Measurements from ENCODE around the gene TLL2.

Gene TLL2

GRCh38 chr10:96408201-96408600 is 105.5 kb downstream of the TLL2 start:
- 53% methylated on average over 1 of the region's 1 CpG for WGBS

GRCh38 chr10:96407560-96408069 is 106.1 kb downstream of the TLL2 start:
- H2AFZ ChIP-seq (ENCODE audit: low read depth, low read length) = no peak overlapping the region
- no peak overlapping the region for H3K9ac ChIP-seq (ENCODE audit: low read length)
- no peak overlapping the region for H4K91ac ChIP-seq (ENCODE audit: low read length)
- H2BK15ac ChIP-seq (ENCODE audit: low read depth, poor library complexity, severe bottlenecking) = no peak overlapping the region
- H2BK5ac ChIP-seq (ENCODE audit: low read depth, low read length, poor library complexity, severe bottlenecking) = no peak overlapping the region
- H2BK120ac ChIP-seq (ENCODE audit: low read depth, low read length) = no peak overlapping the region
- H3K9me3 ChIP-seq (ENCODE audit: control insufficient read depth, low read length) = no peaks in the 10 kb centered on the region
- peaks cover 0 to 19% of the 10 kb centered on the region in 2 experiments for H3K36me3 ChIP-seq (ENCODE audit: control insufficient read depth in 1 of 2, insufficient read depth in 2 of 2, low read depth in 1 of 2, low read length in 2 of 2)
- H3K79me1 ChIP-seq (replicated peaks; ENCODE audit: low read length, poor library complexity, severe bottlenecking) = no peaks in the 10 kb centered on the region
- H3K4me1 ChIP-seq (ENCODE audit: control insufficient read depth, insufficient read depth, low read depth, low read length) = no peaks in the 10 kb centered on the region
- no peak overlapping the region for H4K8ac ChIP-seq (ENCODE audit: low read length)
- no peak overlapping the region for H3K18ac ChIP-seq (ENCODE audit: low read depth in 1 of 2, low read length in 2 of 2)
- H3K4ac ChIP-seq (ENCODE audit: low read depth in 1 of 2, low read length in 2 of 2) = no peak overlapping the region
- WGBS = 92% methylated on average over 9 of the region's 15 CpGs
- H3K23ac ChIP-seq (ENCODE audit: low read length in 2 of 2) = no peak overlapping the region
- H3K14ac ChIP-seq (ENCODE audit: low read length in 2 of 2) = no peak overlapping the region
- H3K4me2 ChIP-seq (ENCODE audit: low read length, poor library complexity, severe bottlenecking) = no peak overlapping the region
- no peak overlapping the region for H2AK5ac ChIP-seq (ENCODE audit: low read length, severe bottlenecking)
- no peak for DNase-seq
- H3K4me3 ChIP-seq (ENCODE audit: insufficient read depth in 1 of 2, low read depth in 1 of 2, low read length in 2 of 2) = no peak overlapping the region
- no peak overlapping the region for H2BK12ac ChIP-seq (ENCODE audit: low read length in 2 of 2)
- no peak overlapping the region for H3K27ac ChIP-seq (ENCODE audit: low read length, poor library complexity, severe bottlenecking)
- H3K27me3 ChIP-seq (ENCODE audit: control insufficient read depth in 1 of 2, insufficient read depth in 1 of 2, low read length in 2 of 2) = peaks cover 9 to 82% of the 10 kb centered on the region in 2 experiments

More at GRCh38 chr10:96408201-96408600, 105.5 kb downstream of the TLL2 start:
- Histone ChIP-seq H3K79me1 (replicated peaks; ENCODE audit: low read length, poor library complexity, severe bottlenecking) (no peaks in the 10 kb centered on the region), H3K36me3 (ENCODE audit: control insufficient read depth in 1 of 2, insufficient read depth in 2 of 2, low read depth in 1 of 2, low read length in 2 of 2) (peaks cover 0 to 19% of the 10 kb centered on the region in 2 experiments), H3K4me3 (ENCODE audit: insufficient read depth in 1 of 2, low read depth in 1 of 2, low read length in 2 of 2) (no peak overlapping the region), H3K4me2 (ENCODE audit: low read length, poor library complexity, severe bottlenecking) (no peak overlapping the region), H3K18ac (ENCODE audit: low read depth in 1 of 2, low read length in 2 of 2) (no peak overlapping the region), H3K4me1 (ENCODE audit: control insufficient read depth, insufficient read depth, low read depth, low read length) (peaks cover 2% of the 10 kb centered on the region), H2AFZ (ENCODE audit: low read depth, low read length) (no peak overlapping the region), H2AK5ac (ENCODE audit: low read length, severe bottlenecking) (no peak overlapping the region), H3K9me3 (ENCODE audit: control insufficient read depth, low read length) (no peaks in the 10 kb centered on the region), H3K27ac (ENCODE audit: low read length, poor library complexity, severe bottlenecking) (no peak overlapping the region), H2BK12ac (ENCODE audit: low read length in 2 of 2) (no peak overlapping the region), H3K23ac (ENCODE audit: low read length in 2 of 2) (no peak overlapping the region), H3K27me3 (ENCODE audit: control insufficient read depth in 1 of 2, insufficient read depth in 1 of 2, low read length in 2 of 2) (peaks cover 13 to 82% of the 10 kb centered on the region in 2 experiments), H3K9ac (ENCODE audit: low read length) (no peak overlapping the region), H2BK120ac (ENCODE audit: low read depth, low read length) (no peak overlapping the region), H3K4ac (ENCODE audit: low read depth in 1 of 2, low read length in 2 of 2) (no peak overlapping the region), H4K91ac (ENCODE audit: low read length) (no peak overlapping the region), H2BK15ac (ENCODE audit: low read depth, poor library complexity, severe bottlenecking) (no peak overlapping the region), H4K8ac (ENCODE audit: low read length) (no peak overlapping the region), H2BK5ac (ENCODE audit: low read depth, low read length, poor library complexity, severe bottlenecking) (no peak overlapping the region), H3K14ac (ENCODE audit: low read length in 2 of 2) (no peak overlapping the region)
- no peak for DNase-seq

GRCh38 chr10:96406091-96406490 is 107.6 kb downstream of the TLL2 start:
- no peak overlapping the region for H3K18ac ChIP-seq (ENCODE audit: low read depth in 1 of 2, low read length in 2 of 2)
- no peak for DNase-seq
- H2BK120ac ChIP-seq (ENCODE audit: low read depth, low read length) = no peak overlapping the region
- H3K9me3 ChIP-seq (ENCODE audit: control insufficient read depth, low read length) = no peaks in the 10 kb centered on the region
- H3K23ac ChIP-seq (ENCODE audit: low read length in 2 of 2) = no peak overlapping the region
- H4K91ac ChIP-seq (ENCODE audit: low read length) = no peak overlapping the region
- no peak overlapping the region for H2BK15ac ChIP-seq (ENCODE audit: low read depth, poor library complexity, severe bottlenecking)
- H3K4ac ChIP-seq (ENCODE audit: low read depth in 1 of 2, low read length in 2 of 2) = no peak overlapping the region
- H3K4me2 ChIP-seq (ENCODE audit: low read length, poor library complexity, severe bottlenecking) = no peak overlapping the region
- no peak overlapping the region for H3K9ac ChIP-seq (ENCODE audit: low read length)
- no peaks in the 10 kb centered on the region for H3K4me1 ChIP-seq (ENCODE audit: control insufficient read depth, insufficient read depth, low read depth, low read length)
- no peak overlapping the region for H2AK5ac ChIP-seq (ENCODE audit: low read length, severe bottlenecking)
- H3K79me1 ChIP-seq (replicated peaks; ENCODE audit: low read length, poor library complexity, severe bottlenecking) = no peaks in the 10 kb centered on the region
- no peak overlapping the region for H4K8ac ChIP-seq (ENCODE audit: low read length)
- H3K27me3 ChIP-seq (ENCODE audit: control insufficient read depth in 1 of 2, insufficient read depth in 1 of 2, low read length in 2 of 2) = peaks cover 7 to 82% of the 10 kb centered on the region in 2 experiments
- H2BK12ac ChIP-seq (ENCODE audit: low read length in 2 of 2) = no peak overlapping the region
- WGBS = 76% methylated on average over 5 of the region's 5 CpGs
- H3K27ac ChIP-seq (ENCODE audit: low read length, poor library complexity, severe bottlenecking) = no peak overlapping the region
- H3K14ac ChIP-seq (ENCODE audit: low read length in 2 of 2) = no peak overlapping the region
- H2AFZ ChIP-seq (ENCODE audit: low read depth, low read length) = no peak overlapping the region
- peaks cover 0 to 19% of the 10 kb centered on the region in 2 experiments for H3K36me3 ChIP-seq (ENCODE audit: control insufficient read depth in 1 of 2, insufficient read depth in 2 of 2, low read depth in 1 of 2, low read length in 2 of 2)
- H2BK5ac ChIP-seq (ENCODE audit: low read depth, low read length, poor library complexity, severe bottlenecking) = no peak overlapping the region
- no peak overlapping the region for H3K4me3 ChIP-seq (ENCODE audit: insufficient read depth in 1 of 2, low read depth in 1 of 2, low read length in 2 of 2)

- DNase-seq = no peak
- no peak overlapping the region for H3K9ac ChIP-seq (ENCODE audit: low read length)
- no peaks in the 10 kb centered on the region for H3K9me3 ChIP-seq (ENCODE audit: control insufficient read depth, low read length)
- H4K91ac ChIP-seq (ENCODE audit: low read length) = no peak overlapping the region
- peaks cover 8 to 82% of the 10 kb centered on the region in 2 experiments for H3K27me3 ChIP-seq (ENCODE audit: control insufficient read depth in 1 of 2, insufficient read depth in 1 of 2, low read length in 2 of 2)
- 84% methylated on average over 16 of the region's 16 CpGs for WGBS
- no peak overlapping the region for H3K18ac ChIP-seq (ENCODE audit: low read depth in 1 of 2, low read length in 2 of 2)
- H3K36me3 ChIP-seq (ENCODE audit: control insufficient read depth in 1 of 2, insufficient read depth in 2 of 2, low read depth in 1 of 2, low read length in 2 of 2) = peaks cover 0 to 9% of the 10 kb centered on the region in 2 experiments
- no peak overlapping the region for H3K4ac ChIP-seq (ENCODE audit: low read depth in 1 of 2, low read length in 2 of 2)
- H4K8ac ChIP-seq (ENCODE audit: low read length) = no peak overlapping the region
- no peak overlapping the region for H3K14ac ChIP-seq (ENCODE audit: low read length in 2 of 2)
- no peak overlapping the region for H2AFZ ChIP-seq (ENCODE audit: low read depth, low read length)
- H2BK12ac ChIP-seq (ENCODE audit: low read length in 2 of 2) = no peak overlapping the region
- no peak overlapping the region for H2AK5ac ChIP-seq (ENCODE audit: low read length, severe bottlenecking)
- no peak overlapping the region for H2BK5ac ChIP-seq (ENCODE audit: low read depth, low read length, poor library complexity, severe bottlenecking)
- H3K27ac ChIP-seq (ENCODE audit: low read length, poor library complexity, severe bottlenecking) = no peak overlapping the region
- no peaks in the 10 kb centered on the region for H3K79me1 ChIP-seq (replicated peaks; ENCODE audit: low read length, poor library complexity, severe bottlenecking)
- no peak overlapping the region for H2BK15ac ChIP-seq (ENCODE audit: low read depth, poor library complexity, severe bottlenecking)
- no peak overlapping the region for H3K23ac ChIP-seq (ENCODE audit: low read length in 2 of 2)
- H2BK120ac ChIP-seq (ENCODE audit: low read depth, low read length) = no peak overlapping the region
- H3K4me1 ChIP-seq (ENCODE audit: control insufficient read depth, insufficient read depth, low read depth, low read length) = no peaks in the 10 kb centered on the region
- H3K4me3 ChIP-seq (ENCODE audit: insufficient read depth in 1 of 2, low read depth in 1 of 2, low read length in 2 of 2) = no peak overlapping the region
- no peak overlapping the region for H3K4me2 ChIP-seq (ENCODE audit: low read length, poor library complexity, severe bottlenecking)
Measured at GRCh38 chr10:96402417-96403305, 111.1 kb downstream of the TLL2 start.
